ENCODE data around the gene KRTAP5-6.

GRCh38 chr11:1679881-1680280 is 17.1 kb upstream of the KRTAP5-6 start:
- no peak for TF ChIP-seq CTCF (IDR thresholded peaks at IDR 0.05)
- TF ChIP-seq POLR2AphosphoS5 (IDR thresholded peaks at IDR 0.05) = no peak
- no peak for TF ChIP-seq POLR2A (IDR thresholded peaks at IDR 0.05)
